GM12878 (cell line): ENCODE data around the gene BHLHE41. TPM values are rescaled to one million over a fixed set of nuclear protein-coding genes. Genes with fewer than 3 reads are reported as not detected.

Experiments used
- ATAC-seq: fragments of 200-7000 bp; cut with Tn5 transposase; 3 replicates; pipeline ENCODE4 v1.9.1; 2020; ENCODE audit warnings: mild to moderate bottlenecking, moderate library complexity
- BruUV-seq: library from RNA; stranded (reverse); fragments of 400-500 nt; replicated peaks from 2 replicates; lab custom pipeline; 2021; lab: Mats Ljungman, UMichigan
- CTCF ChIA-PET: fragments of 300-600 bp; sonication (Branson Sonifier 250); formaldehyde crosslinking; extraction: SDS; loops from one replicate; lab custom pipeline; 2021; ENCODE audit warnings: inconsistent platforms; lab: Yijun Ruan, JAX
- POLR2A ChIA-PET: fragments of 350-600 bp; formaldehyde crosslinking; extraction: SDS; loops from one replicate; lab custom pipeline; 2021; ENCODE audit warnings: inconsistent platforms; lab: Charles Lee
- RAD21 ChIA-PET: fragments of 300-600 bp; sonication (Branson Sonifier 250); formaldehyde crosslinking; loops from one replicate; lab custom pipeline; 2023; ENCODE audit warnings: antibody characterized with exemption; ENCODE audit not compliant: unreplicated experiment; lab: Charles Lee
- SMC1A ChIA-PET: fragments of 300-600 bp; sonication (Branson Sonifier 250); formaldehyde crosslinking; loops from one replicate; lab custom pipeline; 2023; ENCODE audit not compliant: unreplicated experiment, uncharacterized antibody; lab: Charles Lee
- DNase-seq: peaks from one replicate; pipeline ENCODE4 v3.0.0-alpha.2; 2011; ENCODE audit warnings: low read depth, low spot score
- FAIRE-seq: peaks from 3 replicates; lab custom pipeline; 2011; peaks lifted over from hg19 to GRCh38; lab: Jason Lieb, UNC
- H2AFZ ChIP-seq: 2 replicates; pipeline ENCODE4 v1.6.0; 2011; ENCODE audit warnings: low read depth, low read length, control low read depth; ENCODE audit not compliant: control insufficient read depth
- H3K27ac ChIP-seq: 2 replicates; pipeline ENCODE4 v1.5.1; 2011; ENCODE audit warnings: control low read depth; ENCODE audit not compliant: control insufficient read depth, insufficient read depth
- H3K27me3 ChIP-seq, 2 experiments: replicated peaks in 1 of 2; 2 replicates each; pipeline versions ENCODE4 v1.6.0 to v1.6.1; 2011; ENCODE audit warnings: low read length in 1 of 2; ENCODE audit not compliant: control insufficient read depth in 2 of 2, insufficient read depth in 2 of 2
- H3K36me3 ChIP-seq, 2 experiments: 2 replicates each; pipeline ENCODE4 v1.5.1; 2011; ENCODE audit warnings: low read length in 1 of 2; ENCODE audit not compliant: control insufficient read depth in 2 of 2, insufficient read depth in 2 of 2
- H3K4me1 ChIP-seq: 2 replicates; pipeline ENCODE4 v1.6.1; 2011; ENCODE audit warnings: mild to moderate bottlenecking, low read length, moderate library complexity, mixed read lengths; ENCODE audit not compliant: control insufficient read depth, insufficient read depth
- H3K4me2 ChIP-seq: 2 replicates; pipeline ENCODE4 v1.6.0; 2011; ENCODE audit warnings: control low read depth; ENCODE audit not compliant: control insufficient read depth, insufficient read depth
- H3K4me3 ChIP-seq: fragments of 200-600 bp; sonication (generic); 2 replicates; pipeline ENCODE4 v1.5.1; 2016
- H3K79me2 ChIP-seq: 2 replicates; pipeline ENCODE4 v1.6.0; 2011; ENCODE audit warnings: low read length; ENCODE audit not compliant: control insufficient read depth, insufficient read depth
- H3K9ac ChIP-seq: 2 replicates; pipeline ENCODE4 v1.8.0; 2011; ENCODE audit warnings: low read length, control low read depth, mixed read lengths; ENCODE audit not compliant: control insufficient read depth, insufficient read depth
- H3K9me3 ChIP-seq: replicated peaks from 3 replicates; pipeline ENCODE4 v1.5.1; 2011; ENCODE audit warnings: mild to moderate bottlenecking, low read length; ENCODE audit not compliant: control insufficient read depth, insufficient read depth
- H4K20me1 ChIP-seq: 2 replicates; pipeline ENCODE4 v1.6.0; 2011; ENCODE audit not compliant: control insufficient read depth, insufficient read depth
- ASH2L ChIP-seq: fragments of 300-600, 200-600 bp; sonication (generic); IDR thresholded peaks from 2 replicates; pipeline ENCODE4 v1.6.1; 2017; ENCODE audit warnings: low read depth, mild to moderate bottlenecking, borderline replicate concordance
- ATF3 ChIP-seq: IDR thresholded peaks from 2 replicates; pipeline ENCODE4 v1.6.1; 2011; ENCODE audit warnings: low read depth, mild to moderate bottlenecking, low read length, moderate library complexity, borderline replicate concordance; ENCODE audit errors: extremely low read depth
- NR2C1 ChIP-seq: fragments of 450-650 bp; IDR thresholded peaks from 2 replicates; pipeline ENCODE4 v1.6.1; 2017; ENCODE audit warnings: antibody characterized with exemption, mild to moderate bottlenecking, moderate library complexity
- ZNF274 ChIP-seq: IDR thresholded peaks from one replicate; pipeline ENCODE4 v1.8.0; 2011; ENCODE audit not compliant: insufficient read length, insufficient read depth
- ZNF592 ChIP-seq: fragments of 450-650 bp; IDR thresholded peaks from 2 replicates; pipeline ENCODE4 v1.6.1; 2017; ENCODE audit warnings: mild to moderate bottlenecking, moderate library complexity
- in situ Hi-C: fragments of 300-500 bp; cut with MboI; formaldehyde crosslinking; loops from 9 replicates; pipeline ENCODE4 v1.14.3; 2018; ENCODE audit warnings: mixed read lengths
- intact Hi-C: fragments of 100-400 bp; cut with micrococcal nuclease; formaldehyde crosslinking; loops from one replicate; pipeline ENCODE4 v1.14.2; 2022; ENCODE audit not compliant: unreplicated experiment
- polyA plus RNA-seq, 11 experiments: library from polyadenylated mRNA; depleted of rRNA in 4 of 11; unstranded in 6 of 11; stranded (reverse) in 5 of 11; fragments of >200 nt; fragmentation: Nextera tagmentation in 4 of 11; fragmentation: Illumina TruSeq in 1 of 11; extraction: Ambion mirVana in 4 of 11; extraction: Trizol in 1 of 11; gene quantifications; 1 replicate in 1 of 11; 2 replicates in 10 of 11; pipeline versions ENCODE4 v1.2.1 to v1.2.3, GENCODE V29; 2011 to 2016; ENCODE audit warnings: inconsistent platforms in 2 of 11, missing spikeins in 2 of 11, low read depth in 1 of 11
- total RNA-seq, 4 experiments: library from RNA; depleted of rRNA in 3 of 4; stranded (reverse); fragments of >200 nt in 3 of 4; fragmentation: Illumina TruSeq in 1 of 4; extraction: Trizol in 1 of 4; gene quantifications; 2 replicates each; pipeline versions ENCODE4 v1.2.1 to v1.2.3, GENCODE V29; 2013 to 2021

Gene BHLHE41
- total and polyA plus RNA-seq, 10 of the 15 experiments (the other 5 are each of a cell fraction or from before 2014, with no cell fraction given): 0.02 to 1.5 (median 0.07) TPM; not detected in 3

GRCh38 chr12:26133521-26133920, 8.7 kb upstream of the BHLHE41 start:
- Histone ChIP-seq H3K4me1 (no peaks in the 10 kb centered on the region), H4K20me1 (no peaks in the 10 kb centered on the region), H3K79me2 (no peaks in the 10 kb centered on the region), H3K27ac (no peak overlapping the region), H2AFZ (no peak overlapping the region), H3K4me3 (no peak overlapping the region), H3K9ac (no peak overlapping the region), H3K9me3 (no peaks in the 10 kb centered on the region; the same call in 1 of the 3 replicates), H3K36me3 (no peaks in the 10 kb centered on the region), H3K27me3 (peaks cover 2 to 12% of the 10 kb centered on the region in 2 experiments; a peak in 3 of 4 replicates), H3K4me2 (no peak overlapping the region)
- DNase-seq: no peak
- no peak for FAIRE-seq
- ChIA-PET RAD21 (interaction anchor here (1.4 kb wide), 1 partner anchor 22 kb away, joined by 4 read pairs; no protein-coding TSS in a partner anchor), CTCF (interaction anchor here (1.2 to 5.6 kb wide), 3 partner anchors 11 to 15 kb away, joined by 3 to 27 read pairs (median 15); no protein-coding TSS in a partner anchor), SMC1A (interaction anchor here (0.7 to 3.8 kb wide), 12 partner anchors 9 to 434 kb away, joined by 3 to 14 read pairs (median 4); no protein-coding TSS in a partner anchor), POLR2A (interaction anchor here (0.6 to 1.2 kb wide), 2 partner anchors 10 to 1055 kb away, joined by 3 to 4 read pairs; no protein-coding TSS in a partner anchor)
- no peak for TF ChIP-seq ASH2L
- TF ChIP-seq ATF3: no peak
- TF ChIP-seq NR2C1: no peak
- no peak for TF ChIP-seq ZNF274
- TF ChIP-seq ZNF592: no peak
- intact Hi-C loops: no loop called here
- no TSS peak for BruUV-seq
- in situ Hi-C loops: no loop called here
- no peak for ATAC-seq
